ENCODE data around the gene PPP1R8.

GRCh38 chr1:27806758-27807157 lies 23.8 kb upstream of the PPP1R8 start:
- TF ChIP-seq CTCF (IDR thresholded peaks at IDR 0.05; ENCODE audit: low read depth, low read length) = no peak
- TF ChIP-seq EZH2phosphoT487 (IDR thresholded peaks at IDR 0.05; ENCODE audit: low read depth) = no peak

All from OCI-LY3 (cell line).